Stimulated activated CD8-positive, alpha-beta memory T cell treated with anti-CD3 and anti-CD28 coated beads, Interleukin-4, amount 100 ng/mL, for 24 hours (primary cell): ENCODE data around the gene LRRC41.
"Not testable (repeated sequence)": the region's sequence is repeated elsewhere in the genome, so short reads cannot be mapped to it uniquely, and the experiment has no call there.

Experiments
- DNase-seq: peaks from one replicate; pipeline ENCODE4 v3.0.0-alpha.2; 2020; ENCODE audit warnings: low read depth

Gene LRRC41

GRCh38 chr1:46244656-46245371 lies 58.6 kb downstream of the LRRC41 start:
- DNase-seq, result no peak

- not testable (repeated sequence) for DNase-seq
Observed at GRCh38 chr1:46243831-46244230, 59.6 kb downstream of the LRRC41 start.

DNA sequence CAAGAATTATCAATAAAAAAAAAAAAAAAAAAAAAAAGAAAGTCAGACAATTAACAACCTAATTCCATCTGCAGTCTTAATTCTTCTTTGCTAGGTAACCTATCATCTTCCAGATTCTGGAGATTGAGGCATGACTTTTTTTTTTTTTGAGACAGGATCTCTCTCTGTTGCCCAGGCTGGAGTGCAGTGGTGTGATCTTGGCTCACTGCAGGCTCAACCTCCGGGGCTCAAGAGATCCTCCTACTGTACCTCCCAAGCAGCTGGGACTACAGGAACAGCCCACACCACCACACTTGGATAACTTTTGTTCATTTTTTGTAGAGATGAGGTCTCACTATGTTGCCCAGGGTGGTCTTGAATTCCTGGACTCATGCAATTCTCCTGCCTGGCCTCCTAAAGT lies 60.5 kb downstream of the LRRC41 start:
- no peak for DNase-seq

GRCh38 chr1:46241733-46242132 lies 61.7 kb downstream of the LRRC41 start:
- DNase-seq, result not testable (repeated sequence)

DNA sequence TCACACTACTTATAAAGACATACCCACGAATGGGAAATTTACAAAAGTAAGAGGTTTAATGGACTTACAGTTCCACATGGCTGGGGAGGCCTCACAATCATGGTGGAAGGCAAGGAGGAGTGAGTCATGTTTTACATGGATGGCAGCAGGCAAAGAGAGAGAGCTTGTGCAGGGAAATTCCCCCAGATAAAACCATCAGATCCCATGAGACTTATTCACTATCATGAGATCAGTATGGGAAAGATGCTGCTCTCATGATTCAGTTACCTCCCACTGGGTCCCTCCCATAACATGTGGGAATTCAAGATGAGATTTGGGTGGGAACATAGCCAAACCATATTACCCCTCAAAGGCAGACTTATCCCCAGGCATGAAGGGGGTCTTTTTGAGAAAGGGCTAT lies 64.6 kb downstream of the LRRC41 start:
- not testable (repeated sequence) for DNase-seq

GRCh38 chr1:46236882-46237281 lies 66.5 kb downstream of the LRRC41 start:
- no peak for DNase-seq

DNA sequence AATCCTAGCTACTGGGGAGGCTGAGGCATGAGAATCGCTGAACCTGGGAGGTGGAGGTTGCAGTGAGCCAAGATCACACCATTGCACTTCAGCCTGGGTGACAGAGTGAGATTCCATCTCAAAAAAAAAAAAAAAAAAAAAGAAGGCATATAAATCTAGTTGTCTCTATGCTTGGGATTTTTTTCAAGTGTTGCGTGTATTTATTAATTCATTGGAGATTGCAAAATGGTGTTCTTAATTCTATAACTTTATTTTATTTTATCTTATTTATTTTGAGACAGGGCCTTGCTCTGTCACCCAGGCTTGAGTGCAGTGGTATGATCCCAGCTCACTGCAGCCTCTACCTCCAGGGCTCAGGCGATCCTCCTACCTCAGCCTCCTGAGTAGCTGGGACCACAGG lies 72.2 kb downstream of the LRRC41 start:
- not testable (repeated sequence) for DNase-seq
